Measurements from ENCODE around the gene MTHFD1L.

- TF ChIP-seq TAF1 (IDR thresholded peaks at IDR 0.05; ENCODE audit: low read depth, low read length) = no peak
- no peak for TF ChIP-seq POLR2A (IDR thresholded peaks at IDR 0.05; ENCODE audit: low read depth, low read length)
Measured at GRCh38 chr6:151023342-151023741, 157.8 kb downstream of the MTHFD1L start.

Measured in GM12891 (cell line).